IPS-15b (cell line): Measurements from ENCODE around the gene TM4SF20.

Experiments used
- H3K27me3 ChIP-seq: one replicate; pipeline ENCODE4 v1.6.1; 2013; ENCODE audit warnings: low read length; ENCODE audit not compliant: control insufficient read depth, insufficient read depth
- H3K36me3 ChIP-seq: one replicate; pipeline ENCODE4 v1.6.1; 2013; ENCODE audit warnings: low read length; ENCODE audit not compliant: control insufficient read depth, insufficient read depth
- H3K4me1 ChIP-seq: one replicate; pipeline ENCODE4 v1.6.1; 2013; ENCODE audit warnings: mild to moderate bottlenecking, low read length; ENCODE audit not compliant: control insufficient read depth, insufficient read depth
- H3K4me3 ChIP-seq: one replicate; pipeline ENCODE4 v1.5.1; 2013; ENCODE audit warnings: low read depth, low read length
- H3K9ac ChIP-seq: one replicate; pipeline ENCODE4 v1.6.1; 2013; ENCODE audit warnings: low read depth, mild to moderate bottlenecking, low read length
- H3K9me3 ChIP-seq: one replicate; pipeline ENCODE4 v1.6.1; 2013; ENCODE audit warnings: mild to moderate bottlenecking, low read length; ENCODE audit not compliant: control insufficient read depth, insufficient read depth

TM4SF20 gene

DNA sequence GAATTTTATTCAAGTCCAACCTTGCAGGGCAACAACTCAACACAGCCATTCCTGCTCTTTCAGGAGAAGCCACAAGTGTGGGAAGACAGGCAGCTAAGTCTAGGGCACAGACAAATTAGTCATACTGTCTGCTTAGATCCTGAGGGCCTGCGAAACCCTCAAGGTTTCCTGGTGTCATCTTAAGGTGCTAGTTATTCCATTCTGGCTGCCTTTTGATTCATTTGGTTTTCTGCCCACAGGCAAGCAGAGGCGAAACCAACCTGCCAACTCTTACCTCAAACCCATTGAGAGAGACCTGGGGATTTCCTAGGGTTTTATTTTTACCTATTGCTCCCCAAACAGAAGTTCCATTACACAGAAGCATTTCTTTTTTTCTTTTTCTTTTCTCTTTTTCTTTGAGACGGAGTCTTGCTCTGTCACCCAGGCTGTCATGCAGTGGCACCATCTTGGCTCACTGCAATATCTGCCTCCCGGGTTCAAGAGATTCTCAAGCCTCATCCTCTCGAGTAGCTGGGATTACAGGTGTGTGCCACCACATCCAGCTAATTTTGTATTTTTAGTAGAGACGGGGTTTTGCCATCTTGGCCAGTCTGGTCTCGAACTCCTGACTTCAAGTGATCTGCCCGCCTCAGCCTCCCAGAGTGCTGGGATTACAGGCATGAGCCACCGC, 32.3 kb upstream of the TM4SF20 start:
- Histone ChIP-seq H3K9ac (no peak overlapping the region), H3K4me1 (peaks cover under 1% of the 10 kb centered on the region), H3K4me3 (no peak overlapping the region), H3K9me3 (no peaks in the 10 kb centered on the region), H3K36me3 (no peaks in the 10 kb centered on the region), H3K27me3 (no peaks in the 10 kb centered on the region)

DNA sequence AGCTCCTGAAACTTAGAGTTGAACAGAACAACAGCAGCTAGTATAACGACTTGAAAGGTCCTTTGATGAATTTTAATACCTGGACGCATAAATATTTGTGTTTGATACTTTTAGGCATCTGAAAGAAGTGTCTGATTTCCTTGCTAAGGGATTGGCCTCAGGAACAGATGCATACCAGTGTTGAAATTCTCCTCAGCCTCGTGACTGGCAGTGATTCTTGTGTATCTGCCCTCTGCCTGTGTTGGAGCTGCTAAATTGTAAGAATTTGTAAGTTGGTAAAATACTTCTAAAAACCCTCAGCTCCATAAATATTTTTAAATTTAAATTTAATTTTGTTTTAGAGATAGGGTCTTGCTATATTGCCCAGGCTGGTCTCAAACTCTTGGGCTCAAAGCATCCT, 31.1 kb upstream of the TM4SF20 start:
- H3K4me1 ChIP-seq: peaks cover 3% of the 10 kb centered on the region
- H3K4me3 ChIP-seq: no peak overlapping the region
- no peaks in the 10 kb centered on the region for H3K9me3 ChIP-seq
- no peaks in the 10 kb centered on the region for H3K36me3 ChIP-seq
- H3K9ac ChIP-seq: no peak overlapping the region
- H3K27me3 ChIP-seq: no peaks in the 10 kb centered on the region

DNA sequence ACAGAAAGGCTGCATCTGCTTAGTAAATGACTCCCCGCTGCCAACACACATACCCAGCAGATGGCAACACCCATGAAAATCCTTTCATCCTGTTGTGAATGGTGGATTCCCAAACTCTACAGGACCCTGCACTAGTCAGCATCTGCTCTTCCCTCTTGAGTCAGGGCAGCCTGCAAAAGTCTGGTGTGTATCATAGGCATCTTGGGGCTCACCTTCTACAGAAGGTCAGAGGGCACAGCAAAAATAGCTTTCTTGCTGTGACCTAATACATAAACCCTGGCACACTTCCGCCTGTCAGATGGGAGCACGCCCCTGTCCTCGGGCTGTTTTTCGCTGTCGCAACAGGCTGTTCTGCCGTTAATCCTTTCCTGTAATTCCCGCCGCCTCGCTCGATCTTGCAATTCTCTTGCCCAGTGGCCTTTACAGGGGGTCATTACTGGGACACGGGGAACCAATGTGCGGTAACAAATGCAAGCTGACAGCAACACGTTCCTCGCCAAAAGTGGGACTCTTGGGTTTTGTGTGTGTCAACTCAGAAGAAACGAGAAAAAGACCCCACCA, 28.6 kb upstream of the TM4SF20 start:
- no peaks in the 10 kb centered on the region for H3K27me3 ChIP-seq
- no peak overlapping the region for H3K9ac ChIP-seq

DNA sequence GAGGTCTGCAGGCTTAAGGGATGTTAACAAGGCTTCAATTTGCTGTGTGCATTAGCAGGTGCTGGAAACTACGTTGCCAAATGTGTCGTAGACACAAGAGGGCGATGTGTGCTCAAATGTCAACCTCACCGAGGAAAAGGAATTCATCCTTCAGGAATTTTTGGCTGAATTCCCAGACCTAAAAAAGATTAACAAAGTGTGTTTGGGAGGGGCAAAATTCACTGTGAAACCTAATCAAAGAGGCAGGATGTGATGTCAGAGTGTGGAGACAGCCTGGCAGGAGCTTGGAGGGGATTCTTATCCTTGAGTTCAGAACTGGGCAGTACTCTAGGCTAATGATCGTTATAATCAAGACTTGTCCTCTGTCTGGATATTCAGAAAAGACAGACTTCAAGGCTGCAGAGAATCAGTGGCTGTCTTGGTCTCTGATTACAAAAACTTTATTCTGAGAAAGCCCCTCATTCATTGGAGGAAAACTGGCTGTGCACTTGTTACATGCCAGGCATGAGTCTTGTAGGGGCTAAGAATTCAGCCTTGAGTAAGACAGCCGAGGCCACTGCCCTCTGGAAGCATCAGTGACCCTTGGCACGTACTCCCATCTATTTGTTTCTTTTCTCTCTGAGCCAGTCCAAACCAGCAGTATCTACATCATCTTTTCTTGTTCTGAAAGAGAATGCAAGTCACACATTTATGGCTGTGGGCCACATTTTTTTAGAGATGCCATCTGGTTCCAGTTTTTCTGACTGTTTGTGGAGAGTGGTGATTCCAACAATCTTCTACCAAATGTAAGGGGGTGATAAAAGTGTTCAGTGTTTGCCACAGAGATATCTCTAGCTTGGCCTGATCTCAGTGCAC, 27.3 kb upstream of the TM4SF20 start:
- Histone ChIP-seq H3K27me3 (no peaks in the 10 kb centered on the region), H3K9ac (peak overlapping the region; percentile 37), H3K4me3 (no peak overlapping the region), H3K36me3 (no peaks in the 10 kb centered on the region), H3K4me1 (peaks cover 3% of the 10 kb centered on the region), H3K9me3 (no peaks in the 10 kb centered on the region)

More for the DNA sequence above, 28.6 kb upstream of the TM4SF20 start:
- no peak overlapping the region for H3K4me3 ChIP-seq
- H3K36me3 ChIP-seq: no peaks in the 10 kb centered on the region
- H3K4me1 ChIP-seq: peaks cover 3% of the 10 kb centered on the region
- H3K9me3 ChIP-seq: no peaks in the 10 kb centered on the region

DNA sequence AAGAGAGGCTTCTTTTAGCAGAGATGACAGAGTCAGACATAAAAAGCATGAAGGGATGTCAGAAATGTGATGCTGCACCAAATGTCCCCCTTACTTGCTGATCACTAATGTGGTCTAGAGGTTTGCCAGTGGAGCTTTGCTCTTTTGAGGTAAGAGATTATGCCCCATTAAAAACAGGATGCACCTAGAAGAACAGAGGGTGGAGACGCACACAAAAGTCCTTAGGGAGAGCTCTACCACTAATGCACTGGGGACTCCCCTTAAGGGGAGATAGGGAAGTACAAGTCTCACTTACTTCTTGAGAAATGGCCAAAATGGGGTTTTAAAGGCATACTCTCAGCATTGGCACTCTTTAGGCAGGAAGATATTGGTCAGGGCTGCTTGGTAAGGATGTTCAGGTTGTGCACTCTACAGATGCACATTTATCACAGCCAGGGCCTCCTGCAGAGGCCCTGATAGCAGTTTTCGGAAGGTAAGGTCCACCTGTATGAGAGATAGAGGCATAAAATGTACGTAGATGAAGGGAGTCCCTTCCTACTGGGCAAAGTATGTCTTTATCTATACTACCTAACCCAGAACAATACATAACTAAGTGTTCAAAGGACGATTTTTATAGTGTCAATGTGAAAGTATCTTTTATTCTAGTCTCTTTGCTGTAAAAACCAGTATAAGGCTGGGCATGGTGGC, 25.6 kb upstream of the TM4SF20 start:
- Histone ChIP-seq H3K36me3 (no peaks in the 10 kb centered on the region), H3K9ac (no peak overlapping the region), H3K27me3 (no peaks in the 10 kb centered on the region), H3K9me3 (no peaks in the 10 kb centered on the region), H3K4me3 (no peak overlapping the region), H3K4me1 (peaks cover 3% of the 10 kb centered on the region)

DNA sequence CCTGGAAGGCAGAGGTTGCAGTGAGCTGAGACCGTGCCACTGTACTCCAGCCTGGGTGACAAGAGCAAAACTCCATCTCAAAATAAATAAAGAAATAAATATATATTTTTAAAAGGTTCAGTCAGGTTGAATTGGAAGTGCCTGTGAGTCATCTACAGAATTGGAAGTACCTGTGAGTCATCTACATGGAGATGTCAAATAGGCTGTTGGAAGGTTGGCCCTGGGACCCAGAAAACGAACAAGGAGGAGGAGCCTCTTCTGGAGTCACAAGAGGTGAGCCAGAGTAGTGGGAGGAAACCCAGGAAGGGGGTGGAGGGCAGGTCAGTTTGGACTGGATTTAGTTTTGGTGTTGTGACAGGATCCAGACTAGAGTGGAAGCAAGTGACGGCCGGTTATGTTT, 23.9 kb upstream of the TM4SF20 start:
- no peaks in the 10 kb centered on the region for H3K9me3 ChIP-seq
- no peak overlapping the region for H3K9ac ChIP-seq
- H3K36me3 ChIP-seq: no peaks in the 10 kb centered on the region
- H3K4me3 ChIP-seq: no peak overlapping the region
- H3K4me1 ChIP-seq: peaks cover 3% of the 10 kb centered on the region
- H3K27me3 ChIP-seq: no peaks in the 10 kb centered on the region

DNA sequence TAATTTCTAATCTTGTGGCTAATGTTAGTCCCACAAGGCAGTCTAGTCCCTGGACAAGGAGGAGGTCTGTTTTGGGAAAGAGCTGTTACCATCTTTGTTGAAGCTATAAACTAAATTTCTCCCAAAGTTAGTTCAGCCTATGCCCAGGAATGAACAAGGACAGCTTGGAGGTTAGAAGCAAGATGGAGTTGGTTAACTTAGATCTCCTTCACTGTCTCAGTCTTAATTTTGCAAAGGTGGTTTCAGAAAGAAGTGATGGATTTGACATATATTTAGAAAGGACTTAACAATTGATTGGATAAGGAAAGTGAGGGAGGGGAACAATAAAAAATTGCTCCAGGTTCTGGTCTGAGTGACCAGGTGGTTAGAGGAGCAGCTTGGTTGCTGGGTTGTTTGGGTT, 23.2 kb upstream of the TM4SF20 start:
- Histone ChIP-seq H3K4me1 (peaks cover 3% of the 10 kb centered on the region), H3K4me3 (no peak overlapping the region), H3K9me3 (no peaks in the 10 kb centered on the region), H3K27me3 (no peaks in the 10 kb centered on the region), H3K9ac (no peak overlapping the region), H3K36me3 (no peaks in the 10 kb centered on the region)

DNA sequence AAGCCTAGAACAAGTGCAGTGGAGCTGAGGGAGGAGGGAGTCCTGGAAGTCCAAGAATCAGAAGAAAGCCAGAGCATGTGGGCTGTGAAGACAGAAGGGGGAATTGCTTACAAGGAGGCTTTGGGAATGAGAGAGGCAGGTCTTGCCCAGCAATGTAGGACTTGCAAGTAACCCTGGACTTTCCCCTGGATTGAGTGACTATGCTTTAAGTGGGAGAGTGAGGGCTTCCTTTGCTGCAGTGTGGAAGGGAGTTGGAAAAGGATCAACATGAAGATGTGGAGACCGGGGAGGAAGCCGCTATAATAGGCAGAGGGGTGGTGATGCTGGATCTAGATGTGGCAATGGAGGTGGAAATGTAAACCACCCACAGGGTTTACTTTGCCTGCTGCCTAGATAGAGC, 22.4 kb upstream of the TM4SF20 start:
- Histone ChIP-seq H3K27me3 (no peaks in the 10 kb centered on the region), H3K9ac (no peak overlapping the region), H3K9me3 (no peaks in the 10 kb centered on the region), H3K36me3 (no peaks in the 10 kb centered on the region), H3K4me3 (no peak overlapping the region), H3K4me1 (peaks cover 3% of the 10 kb centered on the region)

DNA sequence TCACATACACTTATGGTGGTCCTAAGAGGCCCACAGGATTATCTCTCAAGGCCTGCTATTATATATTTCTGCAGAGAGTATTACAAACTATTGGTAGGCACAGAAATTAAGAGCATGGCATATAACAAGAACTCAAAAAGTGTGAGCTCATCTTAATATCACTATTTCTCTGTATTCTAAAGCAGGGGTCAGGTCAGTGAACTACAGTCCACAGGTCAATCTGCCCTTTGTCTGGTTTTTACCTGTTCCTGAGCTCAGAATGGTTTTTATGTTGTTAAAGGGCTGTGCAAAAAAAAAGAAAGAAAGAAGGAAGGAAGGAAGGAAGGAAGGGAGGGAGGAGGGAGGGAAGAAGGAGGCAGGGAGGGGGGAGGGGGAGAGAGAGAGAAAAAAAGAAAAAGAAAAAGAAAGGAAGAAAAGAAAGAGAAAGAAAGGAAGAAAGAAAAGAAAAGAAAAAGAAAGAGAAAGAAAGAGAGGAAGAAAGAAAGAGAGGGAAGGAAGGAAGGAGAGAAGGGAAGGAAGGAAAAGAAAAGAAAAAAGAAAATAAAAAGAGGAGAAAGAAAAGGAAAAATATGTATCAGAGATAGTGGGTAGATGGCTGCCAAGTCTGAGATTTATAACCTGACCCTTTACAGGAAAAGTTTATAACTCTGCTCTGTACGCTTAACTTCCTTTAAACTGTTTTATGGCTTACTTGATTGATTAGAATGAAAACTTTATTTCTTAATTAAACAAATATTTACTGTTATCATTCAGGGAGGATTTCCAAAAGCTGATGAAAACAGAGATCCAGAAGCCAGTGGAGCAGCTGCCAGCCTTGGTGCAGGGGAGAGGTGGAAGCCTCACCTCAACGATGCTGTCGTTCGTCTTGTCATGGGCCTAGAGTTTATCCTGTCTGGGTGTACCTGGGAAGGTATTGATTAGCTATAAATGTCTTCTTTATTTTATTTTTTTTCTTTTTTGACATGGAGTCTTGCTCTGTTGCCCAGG, 19.9 kb upstream of the TM4SF20 start:
- Histone ChIP-seq H3K27me3 (no peaks in the 10 kb centered on the region), H3K4me1 (no peaks in the 10 kb centered on the region), H3K36me3 (no peaks in the 10 kb centered on the region), H3K9ac (no peak overlapping the region), H3K9me3 (no peaks in the 10 kb centered on the region), H3K4me3 (no peak overlapping the region)

DNA sequence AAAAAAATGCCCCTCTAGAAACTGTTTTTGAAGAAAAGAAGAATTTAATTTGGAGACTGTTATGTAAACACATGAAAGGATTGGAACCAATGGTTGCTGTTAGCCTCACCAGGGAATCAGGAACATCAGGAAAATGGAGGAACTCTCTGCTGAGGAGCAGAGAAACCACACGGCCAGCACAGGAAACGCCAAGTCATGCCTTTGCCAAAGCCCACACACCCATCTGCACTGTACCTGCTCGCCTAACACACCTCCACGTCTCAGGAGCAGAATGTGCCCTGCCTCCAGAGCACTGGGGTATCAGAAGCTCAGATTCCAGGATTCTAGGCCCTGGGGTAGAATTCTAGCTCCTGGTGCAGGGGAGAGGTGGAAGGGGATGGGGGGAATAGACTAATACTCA, 18.5 kb upstream of the TM4SF20 start:
- Histone ChIP-seq H3K4me1 (no peaks in the 10 kb centered on the region), H3K27me3 (no peaks in the 10 kb centered on the region), H3K9ac (no peak overlapping the region)

DNA sequence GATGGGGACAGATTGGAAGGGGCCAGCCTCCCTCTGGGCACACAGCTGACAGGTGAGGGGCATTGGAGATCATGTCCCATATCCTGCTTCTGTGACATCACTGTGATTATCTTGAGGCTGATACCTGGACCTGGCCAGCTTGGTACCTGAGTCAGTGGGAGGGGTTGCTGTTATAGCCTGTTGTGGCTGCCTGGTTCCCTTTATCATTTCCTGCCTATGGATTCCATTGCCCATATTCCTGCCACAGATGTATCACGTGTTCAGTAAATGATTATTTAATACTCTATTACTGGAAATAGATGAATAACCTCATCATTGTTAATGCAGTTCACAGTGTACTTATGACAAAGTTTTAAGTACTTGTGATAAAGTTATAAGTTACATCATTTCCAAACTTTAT, 16.4 kb upstream of the TM4SF20 start:
- no peaks in the 10 kb centered on the region for H3K9me3 ChIP-seq

More for the DNA sequence above, 18.5 kb upstream of the TM4SF20 start:
- no peaks in the 10 kb centered on the region for H3K9me3 ChIP-seq
- H3K36me3 ChIP-seq: no peaks in the 10 kb centered on the region
- no peak overlapping the region for H3K4me3 ChIP-seq

More for the DNA sequence above, 16.4 kb upstream of the TM4SF20 start:
- Histone ChIP-seq H3K27me3 (no peaks in the 10 kb centered on the region), H3K4me3 (no peak overlapping the region), H3K36me3 (no peaks in the 10 kb centered on the region), H3K4me1 (no peaks in the 10 kb centered on the region), H3K9ac (no peak overlapping the region)
